HG02870 (cell line): ENCODE data around the gene MYCN.

Source experiments
- ATAC-seq: cut with Tn5 transposase; IDR thresholded peaks from one replicate; pipeline ENCODE4 v1.9.1; 2021; ENCODE audit warnings: mild to moderate bottlenecking, moderate library complexity; ENCODE audit not compliant: unreplicated experiment

MYCN gene

GRCh38 chr2:15974565-15975260 is 34.4 kb downstream of the MYCN start:
- no peak for ATAC-seq

GRCh38 chr2:15975261-15975600 is 34.9 kb downstream of the MYCN start:
- no peak for ATAC-seq

DNA sequence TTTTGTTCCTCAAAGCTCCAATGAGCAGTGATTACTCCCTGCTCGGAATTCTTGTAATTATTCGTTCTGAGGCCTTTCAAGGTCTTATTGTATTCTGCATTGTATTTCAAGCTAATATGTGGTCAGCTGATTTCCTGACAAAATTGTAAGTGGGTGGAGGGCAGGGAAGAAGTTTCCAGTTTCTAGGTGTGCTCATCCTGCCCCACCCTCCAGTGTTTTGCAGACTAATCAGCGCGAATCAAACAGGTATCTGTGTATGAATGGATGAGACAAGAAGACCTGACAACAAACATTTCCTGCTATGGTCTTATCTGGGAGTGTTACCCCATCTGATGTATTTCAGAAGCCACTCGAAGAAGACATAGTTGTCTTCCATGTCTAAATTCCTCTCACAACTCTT is 35.3 kb downstream of the MYCN start:
- ATAC-seq = no peak

- ATAC-seq = no peak
Measured at GRCh38 chr2:15976354-15976753, 36.0 kb downstream of the MYCN start.

- no peak for ATAC-seq
Measured at GRCh38 chr2:15979051-15979758, 38.9 kb downstream of the MYCN start.

- ATAC-seq = no peak
Measured at GRCh38 chr2:15979759-15980604, 39.6 kb downstream of the MYCN start.

DNA sequence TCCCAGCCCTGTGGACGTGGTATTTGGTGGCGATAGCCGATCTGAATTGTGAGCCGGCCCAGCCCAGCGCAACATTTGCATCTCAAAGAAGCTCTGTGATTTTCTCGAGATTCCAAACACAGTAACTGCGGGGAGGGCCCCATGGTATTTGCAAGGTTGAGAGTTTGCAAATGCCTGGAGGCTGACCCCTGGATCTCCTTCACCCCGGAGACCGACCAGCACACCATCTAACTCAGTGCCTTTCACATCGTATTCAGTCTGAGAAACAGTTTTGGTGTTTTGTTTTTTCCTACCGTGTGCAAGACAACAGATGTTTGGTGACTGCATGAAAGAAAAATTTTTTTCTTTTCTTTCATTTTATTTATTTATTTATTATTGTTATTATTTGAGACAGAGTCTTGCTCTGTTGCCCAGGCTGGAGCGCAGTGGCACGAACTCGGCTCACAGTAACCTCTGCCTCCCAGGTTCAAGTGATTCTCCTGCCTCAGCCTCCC is 40.3 kb downstream of the MYCN start:
- no peak for ATAC-seq

GRCh38 chr2:15981646-15982045 is 41.3 kb downstream of the MYCN start:
- ATAC-seq = no peak

DNA sequence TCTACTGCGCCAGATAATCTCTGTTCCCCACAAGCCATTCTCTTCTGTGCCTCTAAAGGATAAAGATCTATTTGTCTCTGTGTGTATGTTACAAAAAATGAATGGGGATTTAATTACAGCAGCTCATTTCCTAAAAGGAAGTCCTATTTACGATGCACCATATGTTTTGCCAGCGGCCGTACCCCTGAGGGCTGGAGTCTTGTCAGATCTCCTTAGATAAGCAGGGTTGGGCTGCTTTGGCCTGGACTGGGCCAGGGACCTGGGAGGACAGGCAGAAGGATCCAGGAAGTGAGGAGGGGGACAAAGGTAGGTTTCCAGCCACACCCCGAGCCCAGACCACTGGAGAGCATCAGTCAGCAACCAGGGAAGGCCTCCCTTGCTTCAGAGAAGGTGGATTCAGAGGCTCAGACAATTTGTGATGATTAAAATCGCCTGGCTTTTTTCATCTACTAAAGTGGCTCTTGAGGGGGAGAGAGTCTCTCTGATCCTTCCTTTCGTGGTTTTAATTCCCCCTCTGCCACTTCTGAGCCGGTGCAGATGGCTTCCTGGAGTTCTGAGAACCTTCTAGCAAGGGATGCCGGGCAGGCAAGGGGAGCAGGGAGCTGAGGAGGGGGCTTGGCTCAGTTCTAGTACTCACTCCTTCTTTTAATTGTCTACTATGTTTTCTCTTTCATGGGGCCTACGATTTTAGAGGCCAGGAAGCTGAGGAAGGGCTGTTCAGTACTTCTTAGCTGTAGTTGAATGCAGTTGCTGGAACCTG is 42.1 kb downstream of the MYCN start:
- ATAC-seq = no peak

GRCh38 chr2:15983496-15983895 is 43.1 kb downstream of the MYCN start:
- ATAC-seq = no peak

DNA sequence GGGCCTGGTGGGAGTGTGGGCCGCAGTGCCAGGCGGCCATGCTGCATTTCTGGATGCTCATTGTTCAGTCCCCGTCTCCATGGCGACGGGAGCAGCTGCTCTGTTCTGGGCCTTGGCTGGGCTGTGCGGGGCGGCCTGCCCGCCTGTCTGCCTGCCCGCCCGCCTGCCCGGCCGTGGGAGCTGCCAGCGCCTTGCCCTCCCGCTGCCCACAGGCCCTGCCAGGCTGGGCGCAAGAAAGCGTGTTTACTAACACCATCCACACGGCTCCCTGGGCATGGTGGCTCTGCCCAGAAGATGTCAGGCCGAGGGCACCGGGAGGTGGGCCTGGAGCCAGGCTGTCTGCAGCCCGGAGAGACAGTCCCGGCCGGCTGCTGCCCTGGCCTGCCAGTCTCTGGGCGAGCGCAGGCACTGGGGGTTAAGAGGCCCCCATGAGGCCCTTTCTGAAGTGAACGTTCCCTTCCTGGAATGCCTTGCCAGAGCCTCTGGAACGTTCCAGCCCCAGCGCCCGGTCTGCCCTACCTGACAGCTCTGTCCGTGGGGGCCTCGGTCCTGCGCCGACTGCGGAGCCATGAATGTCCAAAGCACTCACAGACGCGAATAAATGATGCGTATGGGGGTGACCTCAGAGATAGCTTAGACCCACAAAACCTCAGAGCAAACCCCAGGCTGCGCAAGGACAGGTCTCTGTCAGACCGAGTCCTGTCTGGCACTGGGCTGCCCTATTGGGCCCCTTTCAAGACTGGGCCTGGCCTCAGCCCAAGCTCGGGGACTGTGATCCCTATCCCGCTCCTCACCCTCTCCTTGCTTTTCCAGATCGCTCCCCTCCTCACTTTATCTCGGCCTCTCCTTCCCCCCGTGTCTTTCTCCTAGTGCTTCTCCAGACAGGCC is 44.3 kb downstream of the MYCN start:
- ATAC-seq = no peak

DNA sequence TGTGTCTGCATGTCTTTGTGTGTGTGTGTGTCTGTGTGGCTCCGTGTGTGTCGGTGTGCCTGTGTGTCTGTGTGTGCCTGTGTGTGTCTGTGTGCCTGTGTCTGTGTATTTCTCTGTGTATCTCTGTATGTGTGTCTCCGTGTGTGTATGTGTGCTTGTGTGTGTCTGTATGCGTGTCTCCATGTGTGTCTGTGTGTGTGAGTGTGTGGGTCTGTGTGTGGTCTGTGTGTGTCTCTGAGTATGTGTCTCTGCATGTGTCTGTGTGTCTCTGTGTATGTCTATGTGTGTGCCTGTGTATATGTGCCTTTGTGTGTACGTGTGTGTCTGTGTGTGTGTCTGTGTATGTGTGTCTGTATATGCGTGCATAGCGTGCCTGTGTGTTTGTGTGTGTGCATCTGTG is 45.2 kb downstream of the MYCN start:
- no peak for ATAC-seq

DNA sequence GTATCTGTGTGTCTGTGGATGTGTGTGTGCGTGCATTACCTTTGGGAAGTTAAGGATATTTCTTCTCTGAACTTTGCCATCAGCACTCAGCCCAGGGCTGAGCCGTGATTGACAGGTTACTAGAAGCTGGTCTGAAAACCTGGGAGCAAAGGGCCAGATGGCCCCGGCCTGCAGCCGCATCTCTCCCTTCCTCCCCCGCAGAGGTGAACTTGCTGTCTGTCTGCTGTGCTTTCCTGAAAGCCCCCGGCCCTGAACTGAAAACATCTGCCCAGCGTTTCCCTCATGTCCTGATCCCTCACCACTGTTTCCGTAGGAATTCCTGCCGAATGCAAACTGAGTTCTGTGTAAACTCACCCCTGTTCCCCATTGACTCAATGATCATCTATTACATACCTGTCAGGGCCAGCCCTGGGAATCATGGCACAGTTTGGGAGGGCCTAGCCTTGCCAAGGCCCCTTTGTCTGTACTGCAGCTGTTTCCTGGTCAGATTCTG is 45.8 kb downstream of the MYCN start:
- no peak for ATAC-seq

- ATAC-seq = no peak
Measured at GRCh38 chr2:15986644-15987043, 46.3 kb downstream of the MYCN start.

DNA sequence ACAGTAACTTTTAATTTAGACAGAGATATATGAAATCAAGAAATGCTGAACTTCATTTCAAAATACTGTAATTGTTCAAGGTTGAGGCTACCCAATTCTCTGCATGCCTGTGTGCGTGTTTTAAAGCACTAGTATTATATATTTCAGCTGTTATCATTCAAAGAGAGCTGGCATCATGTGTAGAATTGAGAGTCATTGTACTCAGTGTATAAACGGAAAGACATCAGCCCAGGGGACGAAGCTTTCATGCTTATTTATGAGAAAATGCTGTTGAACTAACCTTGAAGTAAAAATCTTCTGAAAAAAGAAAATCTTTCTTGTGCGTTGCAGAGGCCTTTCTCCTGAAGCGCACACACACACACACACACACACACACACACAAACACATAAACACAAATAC is 48.4 kb downstream of the MYCN start:
- no peak for ATAC-seq

GRCh38 chr2:15989559-15989958 is 49.2 kb downstream of the MYCN start:
- no peak for ATAC-seq

DNA sequence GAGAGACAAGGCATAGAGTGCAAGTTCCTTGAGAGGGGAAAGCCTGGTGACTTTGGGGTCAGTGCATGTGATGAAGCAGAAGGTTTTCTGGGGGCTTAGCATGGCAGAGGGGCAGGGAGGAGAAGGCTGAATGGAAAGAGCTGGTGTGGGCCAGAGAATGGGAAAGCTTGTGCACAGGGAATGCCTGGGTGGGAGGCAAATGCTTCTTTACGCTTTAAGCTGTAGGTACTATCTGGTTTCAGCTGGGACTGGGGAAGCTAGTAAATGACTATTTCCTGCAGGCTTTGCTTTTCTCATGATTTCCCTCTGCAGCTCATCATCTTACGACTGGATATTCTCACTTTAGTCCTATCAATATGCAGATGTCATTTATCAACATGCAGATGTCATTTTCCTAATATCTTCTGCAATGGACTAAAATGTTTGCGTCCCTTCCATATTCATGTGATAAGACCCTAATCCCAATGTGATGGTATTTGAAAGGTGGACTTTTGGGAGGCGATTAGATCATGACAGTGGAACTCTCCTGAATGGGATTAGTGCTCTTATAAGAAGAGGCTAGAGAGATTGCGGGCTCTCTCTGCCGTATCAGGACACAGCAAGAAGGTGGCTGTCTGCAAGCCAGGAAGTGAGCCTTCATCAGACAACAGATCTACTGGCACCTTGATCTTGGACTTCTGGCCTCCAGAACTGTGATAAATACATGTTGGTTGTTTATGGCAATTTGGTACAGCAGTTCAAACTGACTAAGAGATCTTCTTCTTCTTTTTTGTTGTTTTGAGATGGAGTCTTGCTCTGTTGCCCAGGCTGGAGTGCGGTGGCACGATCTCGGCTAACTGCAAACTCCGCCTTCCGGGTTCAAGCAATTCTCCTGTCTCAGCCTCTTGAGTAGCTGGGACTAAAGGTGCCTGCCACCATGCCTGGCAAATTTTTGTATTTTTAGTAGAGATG is 50.1 kb downstream of the MYCN start:
- ATAC-seq = no peak

GRCh38 chr2:15991231-15991630 is 50.9 kb downstream of the MYCN start:
- no peak for ATAC-seq
